Neural cell (in vitro differentiated cells): ENCODE data around the gene TCEAL4.

Experiments
- CTCF ChIP-seq: fragments of 450-650 bp; IDR thresholded peaks from 2 replicates; pipeline ENCODE4 v1.5.1; 2014; ENCODE audit warnings: antibody characterized with exemption, mild to moderate bottlenecking, moderate library complexity; ENCODE audit not compliant: poor library complexity, severe bottlenecking
- MXI1 ChIP-seq: fragments of 450-650 bp; conservative IDR thresholded peaks from 2 replicates; pipeline ENCODE4 v1.6.1; 2014; ENCODE audit warnings: antibody characterized with exemption, mild to moderate bottlenecking; ENCODE audit not compliant: poor library complexity, severe bottlenecking

DNA sequence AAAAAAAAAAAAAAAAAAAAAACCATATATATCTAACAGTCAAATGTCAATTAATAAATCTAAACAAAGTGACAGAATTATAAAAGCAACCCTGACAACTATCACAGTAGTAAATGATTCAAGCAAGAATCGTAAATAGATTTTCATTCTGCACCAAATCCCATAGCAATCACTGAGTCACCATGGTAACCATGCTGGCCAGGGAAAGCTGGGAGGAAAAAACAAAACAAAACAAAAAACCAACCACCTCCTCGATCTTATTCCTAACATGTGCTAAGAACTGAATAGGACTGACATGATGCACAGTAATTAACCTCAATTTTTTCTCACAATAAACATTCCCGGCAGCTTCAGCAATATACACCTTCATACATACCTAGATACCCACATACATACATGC is 35.4 kb upstream of the TCEAL4 start:
- TF ChIP-seq CTCF = no peak
- no peak for TF ChIP-seq MXI1
